Fibroblast of the aortic adventitia (primary cell): ENCODE data around the gene SNCA. TPM values are rescaled to one million over a fixed set of nuclear protein-coding genes. Genes with fewer than 3 reads are reported as not detected.

ENCODE experiments used
- DNase-seq: peaks from one replicate; pipeline ENCODE4 v3.0.0-alpha.2; 2010; ENCODE audit warnings: low read depth
- H3K4me3 ChIP-seq: 2 replicates; pipeline ENCODE4 v1.5.1; 2011; ENCODE audit warnings: low read depth, mild to moderate bottlenecking, control low read depth, low read length, moderate library complexity
- CTCF ChIP-seq: IDR thresholded peaks from 2 replicates; pipeline ENCODE4 v1.5.1; 2011; ENCODE audit warnings: mild to moderate bottlenecking, low read length, control low read depth, inconsistent platforms; ENCODE audit not compliant: insufficient read depth
- total RNA-seq: library from RNA; depleted of rRNA; stranded (reverse); fragments of >200 nt; gene quantifications from 2 replicates; pipeline ENCODE4 v1.2.3, GENCODE V29; 2012; ENCODE audit warnings: low replicate concordance

The SNCA gene
- total RNA-seq, 1 donor: 2.3 TPM

DNA sequence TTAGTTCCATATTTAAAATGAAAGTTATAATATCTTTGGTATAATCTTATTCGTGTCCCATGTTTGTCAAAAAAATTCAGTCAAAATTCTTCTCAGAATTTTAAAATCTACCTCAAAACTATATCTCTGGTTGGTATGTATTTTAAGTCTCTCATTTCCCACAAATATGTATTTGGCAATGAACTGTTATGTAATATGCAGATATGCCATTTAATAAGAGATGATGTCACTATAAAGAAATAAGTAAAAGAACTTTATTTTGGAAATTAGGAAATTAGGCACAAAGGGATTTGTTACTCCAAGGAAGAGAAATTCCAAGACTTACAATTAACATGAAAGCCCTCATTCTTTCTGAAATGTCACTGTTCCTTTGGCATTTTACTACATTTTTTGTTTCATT lies 15.3 kb downstream of the SNCA start:
- no peak for TF ChIP-seq CTCF
- H3K4me3 ChIP-seq: no peak overlapping the region
- DNase-seq: no peak

GRCh38 chr4:89820010-89820409 lies 17.0 kb downstream of the SNCA start:
- no peak for DNase-seq
- TF ChIP-seq CTCF: no peak

GRCh38 chr4:89814362-89814761 lies 22.6 kb downstream of the SNCA start:
- H3K4me3 ChIP-seq: no peak overlapping the region
- DNase-seq: no peak
- TF ChIP-seq CTCF: no peak

More at GRCh38 chr4:89820010-89820409, 17.0 kb downstream of the SNCA start:
- H3K4me3 ChIP-seq: no peak overlapping the region

GRCh38 chr4:89813197-89813596 lies 23.8 kb downstream of the SNCA start:
- no peak for TF ChIP-seq CTCF
- no peak for DNase-seq

DNA sequence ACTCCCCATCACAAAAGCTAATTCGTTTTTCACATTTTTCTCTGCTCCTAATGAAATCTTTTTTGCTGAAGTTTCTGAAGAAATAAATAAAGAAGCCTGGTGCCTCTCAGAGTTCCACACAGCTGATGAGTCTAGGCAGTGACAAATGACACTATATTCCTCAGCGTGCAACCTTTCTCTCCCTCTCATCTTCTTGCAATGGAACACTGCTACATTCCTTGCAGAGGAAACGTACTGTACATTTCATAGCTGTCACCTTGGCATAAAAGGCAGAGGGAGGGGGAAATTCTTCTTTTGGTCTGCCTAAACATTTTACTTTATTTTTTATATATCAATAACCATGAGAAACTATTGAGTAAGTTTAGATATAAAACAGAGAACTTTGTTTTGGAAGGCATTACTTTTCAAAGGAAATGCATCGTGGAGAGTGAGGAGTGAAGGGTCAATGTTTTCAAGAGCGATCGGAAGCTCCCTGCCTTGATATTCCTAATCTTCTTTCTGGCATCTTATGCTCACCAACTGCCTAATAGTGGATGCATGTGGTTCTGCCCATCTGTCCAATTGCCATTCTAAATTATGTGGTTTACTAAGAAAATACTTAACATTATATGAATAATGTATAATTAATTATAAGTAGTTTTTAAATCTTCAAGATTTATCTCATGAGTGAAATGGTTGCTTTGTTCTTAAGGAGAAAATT lies 29.4 kb downstream of the SNCA start:
- DNase-seq: no peak
- no peak for TF ChIP-seq CTCF
- no peak overlapping the region for H3K4me3 ChIP-seq

More at GRCh38 chr4:89813197-89813596, 23.8 kb downstream of the SNCA start:
- no peak overlapping the region for H3K4me3 ChIP-seq

GRCh38 chr4:89805297-89805696 lies 31.7 kb downstream of the SNCA start:
- no peak for TF ChIP-seq CTCF
- no peak overlapping the region for H3K4me3 ChIP-seq
- DNase-seq: no peak

DNA sequence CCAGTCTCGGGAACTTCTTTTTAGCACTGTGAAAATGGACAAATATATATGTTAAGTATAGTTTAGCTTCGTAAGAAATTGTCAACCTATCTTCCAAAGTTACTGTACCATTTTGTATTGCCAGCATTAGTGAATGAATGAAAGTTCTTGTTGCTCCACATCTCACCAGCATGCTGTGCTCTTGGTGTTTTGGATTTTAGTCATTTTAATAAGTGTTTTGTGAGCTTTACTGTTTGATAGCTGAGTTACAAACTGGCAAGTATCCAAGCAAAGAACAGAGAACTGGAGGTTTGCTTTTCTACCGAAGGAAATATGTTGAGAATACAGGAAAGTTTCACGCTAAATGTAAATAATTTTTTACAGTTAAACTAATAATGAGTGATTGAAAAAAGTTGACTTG lies 33.0 kb downstream of the SNCA start:
- no peak overlapping the region for H3K4me3 ChIP-seq
- no peak for DNase-seq
- TF ChIP-seq CTCF: no peak
